AG04450 (cell line): ENCODE data around the gene PTPRJ. TPM values are rescaled to one million over a fixed set of nuclear protein-coding genes. Genes with fewer than 3 reads are reported as not detected.
A peak's percentile ranks its signal among the peaks of the same experiment; 100 is the strongest.

ENCODE experiments used
- CTCF ChIA-PET: fragments of 300-600, 350-600 bp; formaldehyde crosslinking; extraction: SDS; loops from one replicate; lab custom pipeline; 2022; ENCODE audit warnings: antibody characterized with exemption, inconsistent platforms; lab: Charles Lee
- POLR2A ChIA-PET: fragments of 350-600 bp; formaldehyde crosslinking; extraction: SDS; loops from one replicate; lab custom pipeline; 2021; ENCODE audit warnings: antibody characterized with exemption, inconsistent platforms; lab: Yijun Ruan, JAX
- DNase-seq: peaks from one replicate; pipeline ENCODE4 v3.0.0-alpha.2; 2011; ENCODE audit warnings: low read depth, low spot score
- H3K27ac ChIP-seq: one replicate; pipeline ENCODE4 v1.5.1; 2012; ENCODE audit warnings: low read depth, low read length, control low read depth
- H3K27me3 ChIP-seq: one replicate; pipeline ENCODE4 v1.6.0; 2012; ENCODE audit warnings: low read length; ENCODE audit not compliant: control insufficient read depth, insufficient read depth
- H3K4me3 ChIP-seq: 2 replicates; pipeline ENCODE4 v1.5.1; 2011; ENCODE audit warnings: mild to moderate bottlenecking, low read depth, low read length, control low read depth
- H3K9me3 ChIP-seq: 2 replicates; pipeline ENCODE4 v1.5.1; 2012; ENCODE audit warnings: low read length; ENCODE audit not compliant: control insufficient read depth, insufficient read depth
- CTCF ChIP-seq: IDR thresholded peaks from 2 replicates; pipeline ENCODE4 v1.5.1; 2011; ENCODE audit warnings: low read depth, low read length, control low read depth, inconsistent platforms
- polyA plus RNA-seq: library from polyadenylated mRNA; depleted of rRNA; stranded (reverse); fragments of >200 nt; gene quantifications from 2 replicates; pipeline ENCODE4 v1.2.3, GENCODE V29; 2011

Gene PTPRJ
- polyA plus RNA-seq, 1 experiment = 5.2 TPM

- CTCF ChIA-PET = interaction anchor here (0.5 to 0.6 kb wide), 2 partner anchors 67 to 1040 kb away, joined by 3 read pairs; no protein-coding TSS in a partner anchor
- Histone ChIP-seq H3K4me3 (no peak overlapping the region), H3K27me3 (no peaks in the 10 kb centered on the region), H3K27ac (no peak overlapping the region), H3K9me3 (no peaks in the 10 kb centered on the region)
- no peak for TF ChIP-seq CTCF
- DNase-seq = no peak
- POLR2A ChIA-PET = no interaction called here
Measured at GRCh38 chr11:48049036-48049435, 68.7 kb downstream of the PTPRJ start.

DNA sequence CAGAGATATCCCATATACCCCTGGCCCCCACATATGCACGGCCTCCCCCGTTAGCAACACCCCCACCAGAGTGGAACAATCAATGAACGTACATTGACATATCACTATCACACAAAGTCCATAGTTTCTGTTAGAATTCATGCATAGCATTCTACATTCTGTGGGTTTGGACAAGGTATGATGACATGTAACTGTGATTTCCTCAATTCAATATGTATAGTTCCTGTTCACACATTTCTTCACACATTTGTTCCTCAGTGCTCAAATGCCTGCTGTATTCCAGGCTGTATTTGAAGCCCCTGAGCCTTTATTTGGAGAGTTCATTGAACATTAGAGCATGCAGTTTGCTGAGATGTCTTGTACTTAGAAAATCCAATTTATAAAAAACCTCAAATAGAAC lies 69.9 kb downstream of the PTPRJ start:
- Histone ChIP-seq H3K27me3 (no peaks in the 10 kb centered on the region), H3K9me3 (no peaks in the 10 kb centered on the region), H3K27ac (no peak overlapping the region), H3K4me3 (no peak overlapping the region)
- DNase-seq = no peak
- POLR2A ChIA-PET = interaction anchor here (0.6 kb wide), 1 partner anchor 66 kb away, joined by 3 read pairs; no protein-coding TSS in a partner anchor
- TF ChIP-seq CTCF = no peak
- CTCF ChIA-PET = no interaction called here

- Histone ChIP-seq H3K9me3 (no peaks in the 10 kb centered on the region), H3K4me3 (no peak overlapping the region), H3K27ac (no peak overlapping the region), H3K27me3 (no peaks in the 10 kb centered on the region)
- CTCF ChIA-PET = interaction anchor here (1.4 kb wide), 1 partner anchor 58 kb away, joined by 3 read pairs; no protein-coding TSS in a partner anchor
- no peak for TF ChIP-seq CTCF
- POLR2A ChIA-PET = interaction anchor here (0.8 to 1.6 kb wide), 4 partner anchors 12 to 77 kb away, joined by 3 to 11 read pairs (median 6); no protein-coding TSS in a partner anchor
- no peak for DNase-seq
Measured at GRCh38 chr11:48051217-48051830, 71.0 kb downstream of the PTPRJ start.

DNA sequence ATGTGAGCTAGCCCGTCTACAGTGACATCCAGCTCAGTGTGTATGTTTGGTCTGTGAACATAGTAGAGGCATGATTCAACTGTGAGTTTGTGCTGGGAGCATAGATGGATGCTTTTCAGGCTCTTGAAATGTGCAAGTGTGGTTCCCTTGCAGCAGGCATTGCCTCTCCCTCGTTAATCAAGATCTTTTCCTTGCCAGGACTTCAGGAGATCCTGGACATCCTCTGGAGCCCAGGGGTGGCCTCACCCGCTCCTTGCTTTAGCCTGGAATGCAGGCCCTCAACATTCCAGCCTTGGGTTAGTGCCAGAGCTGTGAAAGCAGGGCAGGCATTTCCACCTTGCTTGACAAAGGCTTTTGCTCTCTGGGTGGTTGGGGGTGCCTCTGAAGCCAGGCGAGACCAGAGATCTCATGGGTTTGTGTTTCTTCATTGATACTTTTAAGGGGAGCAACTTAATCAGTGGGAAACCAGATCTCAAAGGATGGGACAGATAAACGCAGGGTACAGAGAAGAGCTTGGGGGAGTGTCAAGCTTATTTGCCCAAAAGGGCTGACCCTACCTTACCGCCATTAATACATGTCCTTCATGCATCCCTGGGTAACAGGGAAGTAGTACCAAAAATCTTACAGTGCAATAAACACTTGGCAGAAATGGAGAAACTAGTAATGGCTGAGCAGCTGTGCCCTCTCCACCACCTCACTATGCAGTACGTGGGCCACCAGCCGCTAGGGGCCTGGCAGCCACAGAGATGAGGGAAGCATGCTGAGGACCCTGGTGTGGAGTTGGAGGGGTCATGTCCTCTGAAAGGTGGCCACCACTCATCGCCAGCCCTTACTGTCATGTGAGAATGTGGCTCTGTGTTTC lies 72.1 kb downstream of the PTPRJ start:
- peak; percentile 47 for DNase-seq
- ChIA-PET POLR2A (interaction anchor here (0.8 to 1.6 kb wide), 4 partner anchors 11 to 78 kb away, joined by 3 to 11 read pairs (median 6); no protein-coding TSS in a partner anchor), CTCF (interaction anchor here (0.5 kb wide), 1 partner anchor 116 kb away, joined by 4 read pairs; no protein-coding TSS in a partner anchor)
- H3K27me3 ChIP-seq = no peaks in the 10 kb centered on the region
- no peak overlapping the region for H3K4me3 ChIP-seq
- peak overlapping the region; percentile 75 for H3K27ac ChIP-seq
- TF ChIP-seq CTCF = no peak
- H3K9me3 ChIP-seq = no peaks in the 10 kb centered on the region

GRCh38 chr11:48054994-48055291 lies 74.6 kb downstream of the PTPRJ start:
- Histone ChIP-seq H3K4me3 (no peak overlapping the region), H3K27ac (no peak overlapping the region), H3K27me3 (no peaks in the 10 kb centered on the region), H3K9me3 (no peaks in the 10 kb centered on the region)
- ChIA-PET CTCF (no interaction called here), POLR2A (no interaction called here)
- no peak for TF ChIP-seq CTCF
- no peak for DNase-seq
